Heart left ventricle (tissue), 16 donors: ENCODE data around the gene SLC5A4. TPM values are rescaled to one million over a fixed set of nuclear protein-coding genes. Genes with fewer than 3 reads are reported as not detected.

Experiments used
- ATAC-seq, 4 donors: fragments of 200-7000 bp; cut with Tn5 transposase; one replicate each; pipeline ENCODE4 v1.9.1; 2020 to 2022; ENCODE audit warnings: moderate library complexity in 4 of 4, mild to moderate bottlenecking in 3 of 4, moderate number of reproducible peaks in 1 of 4
- DNase-seq, 5 donors: peaks; one replicate each; pipeline ENCODE4 v3.0.0-alpha.2; 2020
- H3K27ac ChIP-seq, 12 donors: fragments of 200-600 bp; sonication (generic) in 4 of 12; one replicate each; pipeline versions ENCODE4 v1.5.0 to v1.8.0; 2016 to 2022; ENCODE audit warnings: mild to moderate bottlenecking in 2 of 12
- H3K27me3 ChIP-seq, 9 donors: fragments of 200-600 bp; sonication (generic) in 2 of 9; one replicate each; pipeline versions ENCODE4 v1.5.1 to v1.8.0; 2016 to 2022; ENCODE audit warnings: mild to moderate bottlenecking in 3 of 9
- H3K36me3 ChIP-seq, 9 donors: fragments of 200-600 bp; sonication (generic) in 2 of 9; one replicate each; pipeline versions ENCODE4 v1.5.0 to v1.8.0; 2018 to 2022; ENCODE audit warnings: mild to moderate bottlenecking in 2 of 9
- H3K4me1 ChIP-seq, 12 donors: fragments of 200-600 bp; sonication (generic) in 4 of 12; one replicate each; pipeline versions ENCODE4 v1.5.0 to v1.8.0; 2016 to 2022; ENCODE audit warnings: mild to moderate bottlenecking in 3 of 12
- H3K4me3 ChIP-seq, 12 donors: fragments of 200-600 bp; sonication (generic) in 4 of 12; one replicate each; pipeline versions ENCODE4 v1.5.0 to v1.8.0; 2017 to 2022; ENCODE audit warnings: mild to moderate bottlenecking in 9 of 12, moderate library complexity in 4 of 12
- H3K9me3 ChIP-seq, 12 donors: fragments of 200-600 bp; sonication (generic) in 4 of 12; one replicate each; pipeline versions ENCODE4 v1.5.0 to v1.8.0; 2016 to 2022; ENCODE audit warnings: mild to moderate bottlenecking in 1 of 12
- POLR2A ChIP-seq, 2 donors: fragments of 450-650 bp; IDR thresholded peaks; one replicate each; pipeline ENCODE4 v1.6.1; 2017; ENCODE audit warnings: antibody characterized with exemption in 2 of 2, mild to moderate bottlenecking in 2 of 2, moderate library complexity in 2 of 2
- WGBS, 4 donors: extraction: QIAGEN DNeasy Blood & Tissue Kit in 2 of 4; methylation state at CpG; one replicate each; pipeline versions ENCODE4 v1.1.5 to v1.1.7; 2013 to 2018; 5-methylcytosine and 5-hydroxymethylcytosine counted together
- intact Hi-C, 10 donors: fragments of 100-400 bp; cut with DNase I; formaldehyde crosslinking; loops; one replicate each; pipeline versions ENCODE4 v1.11.1 to v1.14.2; 2022
- polyA plus RNA-seq, 2 donors: library from polyadenylated mRNA; stranded (reverse); fragments of 200-250 nt; gene quantifications; one replicate each; pipeline ENCODE4 v1.2.3, GENCODE V29; 2013
- total RNA-seq, 9 donors: library from RNA; depleted of rRNA in 2 of 9; stranded (reverse); fragments of >200 nt in 2 of 9; fragmentation: NEBNext Ultra II Directional in 3 of 9; extraction: Animal tissue kit (Norgen Biotek cat#: 25700) in 3 of 9; gene quantifications; one replicate each; pipeline versions ENCODE4 v1.1.0 to v1.2.4, GENCODE V29; 2016 to 2023
- TF ChIP-seq, protein P1 (sequence below), 12 donors: fragments of 200-600 bp; sonication (generic) in 4 of 12; IDR thresholded peaks; one replicate each; pipeline versions ENCODE4 v1.5.0 to v1.8.0; 2018 to 2022; ENCODE audit warnings: antibody characterized with exemption in 12 of 12, mild to moderate bottlenecking in 5 of 12
- donor health status: ischemic (EF 13 %, LVEDD 7.1; RV severe dilation, severe dysfunction).
- donor health status: healthy with polysubstance abuse.
- donor health status: DM: no; HTN: yes; CAD: no.
- donor health status: DM: no; HTN: no; CAD: no.
- donor health status: ischemic (EF 25% LVEDD 6.9; RV normal size, moderate dysfunction).
- donor health status: ischemic (EF 25% LVEDD 5.7; RV mildly dilated, moderate dysfunction).
- donor health status: healthy.
- donor health status: DM: yes; HTN: yes; CAD: no.
- donor health status: ischemic (EF 35%, LVEDD 5.7; RV mildly dilated, moderate dysfunction).
- donor health status: nonischemic (EF 11% LVEDD 7.7; RV severe dilation, severe dysfunction).
- donor health status: DM: yes; HTN: yes; CAD: no.
- donor health status: PGD.
- donor health status: ischemic (EF 29% LVEDD 5.4; RV normal size, mild dysfunction).
- donor health status: nonischemic (EF 23%, LVEDD 6.1; RV moderate dilation, normal function).

SLC5A4 gene
- total and polyA plus RNA-seq, 11 donors = 0.12 to 1.3 (median 0.28) TPM; not detected in 2

- intact Hi-C loops = no loop called here
- 84 to 89% (median 87%) methylated on average over 10 of the region's 10 CpGs for WGBS, 4 donors
- TF ChIP-seq, protein P1, sequence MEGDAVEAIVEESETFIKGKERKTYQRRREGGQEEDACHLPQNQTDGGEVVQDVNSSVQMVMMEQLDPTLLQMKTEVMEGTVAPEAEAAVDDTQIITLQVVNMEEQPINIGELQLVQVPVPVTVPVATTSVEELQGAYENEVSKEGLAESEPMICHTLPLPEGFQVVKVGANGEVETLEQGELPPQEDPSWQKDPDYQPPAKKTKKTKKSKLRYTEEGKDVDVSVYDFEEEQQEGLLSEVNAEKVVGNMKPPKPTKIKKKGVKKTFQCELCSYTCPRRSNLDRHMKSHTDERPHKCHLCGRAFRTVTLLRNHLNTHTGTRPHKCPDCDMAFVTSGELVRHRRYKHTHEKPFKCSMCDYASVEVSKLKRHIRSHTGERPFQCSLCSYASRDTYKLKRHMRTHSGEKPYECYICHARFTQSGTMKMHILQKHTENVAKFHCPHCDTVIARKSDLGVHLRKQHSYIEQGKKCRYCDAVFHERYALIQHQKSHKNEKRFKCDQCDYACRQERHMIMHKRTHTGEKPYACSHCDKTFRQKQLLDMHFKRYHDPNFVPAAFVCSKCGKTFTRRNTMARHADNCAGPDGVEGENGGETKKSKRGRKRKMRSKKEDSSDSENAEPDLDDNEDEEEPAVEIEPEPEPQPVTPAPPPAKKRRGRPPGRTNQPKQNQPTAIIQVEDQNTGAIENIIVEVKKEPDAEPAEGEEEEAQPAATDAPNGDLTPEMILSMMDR (IDR thresholded peaks at IDR 0.05) = no peak
- TF ChIP-seq POLR2A (IDR thresholded peaks at IDR 0.05) = no peak
- ATAC-seq (no peak), DNase-seq (no peak)
- H3K27ac ChIP-seq = no peak overlapping the region
- peaks cover 0 to 7% (median 0%) of the 10 kb centered on the region in 9 donors for H3K27me3 ChIP-seq
- no peak overlapping the region for H3K4me3 ChIP-seq
- H3K4me1 ChIP-seq = no peaks in the 10 kb centered on the region
- no peaks in the 10 kb centered on the region for H3K9me3 ChIP-seq
- H3K36me3 ChIP-seq = no peaks in the 10 kb centered on the region
These were observed 38.2 kb downstream of the SLC5A4 start for GRCh38 chr22:32216911-32217310.

DNA sequence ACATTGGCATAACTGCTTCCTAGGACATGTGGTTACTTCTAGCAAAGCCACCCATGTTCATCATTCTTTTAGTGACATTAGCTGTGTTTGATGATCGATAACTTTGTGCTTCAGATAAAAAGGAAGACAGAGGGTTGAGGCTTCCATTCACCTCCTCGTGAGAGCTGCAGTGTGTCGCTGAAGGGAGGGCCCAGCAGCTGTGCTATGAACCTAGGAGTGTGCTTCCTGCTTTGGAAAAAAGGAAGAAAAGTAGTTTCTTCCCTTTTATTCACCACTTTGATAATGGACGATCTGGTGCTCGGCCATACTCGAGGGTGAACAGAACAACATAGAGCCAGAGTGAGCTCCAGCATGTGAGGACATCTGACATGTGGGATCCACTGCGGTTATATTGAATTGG is 44.1 kb downstream of the SLC5A4 start:
- H3K4me1 ChIP-seq = peaks cover 0 to 4% (median 0%) of the 10 kb centered on the region in 12 donors
- H3K36me3 ChIP-seq = no peaks in the 10 kb centered on the region
- 52 to 75% (median 64%) methylated on average over 7 of the region's 7 CpGs for WGBS, 4 donors
- H3K27ac ChIP-seq = no peak overlapping the region
- H3K27me3 ChIP-seq = peaks cover 0 to 6% (median 0%) of the 10 kb centered on the region in 9 donors
- ATAC-seq (no peak), DNase-seq (no peak)
- no peak overlapping the region for H3K4me3 ChIP-seq
- H3K9me3 ChIP-seq = no peaks in the 10 kb centered on the region
- intact Hi-C loops = no loop called here
- TF ChIP-seq, protein P1 (IDR thresholded peaks at IDR 0.05) = no peak
- no peak for TF ChIP-seq POLR2A (IDR thresholded peaks at IDR 0.05)

DNA sequence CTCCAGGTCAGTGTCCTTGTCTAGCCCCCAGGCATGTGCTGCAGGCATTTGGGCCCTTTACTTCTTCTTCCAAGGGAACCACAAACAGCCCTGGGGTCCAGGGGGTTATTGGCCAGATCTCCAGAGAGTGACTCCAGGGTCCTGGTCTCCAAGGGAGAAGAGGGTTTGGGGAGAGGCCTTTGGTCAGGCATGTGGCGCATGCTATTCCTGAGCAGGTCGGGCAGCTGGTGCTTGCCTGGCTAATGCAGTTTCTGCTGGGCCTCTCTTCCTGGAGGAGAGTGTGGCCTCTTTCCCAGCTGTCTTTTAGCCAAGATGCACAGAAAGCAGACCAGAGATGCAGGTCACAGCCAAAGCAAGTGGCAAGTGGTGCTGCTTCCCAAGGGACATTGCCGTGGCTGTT is 46.5 kb downstream of the SLC5A4 start:
- Histone ChIP-seq H3K4me3 (no peak overlapping the region), H3K27ac (no peak overlapping the region), H3K27me3 (peaks cover 0 to 10% (median 5%) of the 10 kb centered on the region in 9 donors), H3K4me1 (peaks cover 0 to 7% (median 0%) of the 10 kb centered on the region in 12 donors), H3K9me3 (no peaks in the 10 kb centered on the region), H3K36me3 (no peaks in the 10 kb centered on the region)
- ATAC-seq (no peak), DNase-seq (no peak)
- TF ChIP-seq, protein P1 (IDR thresholded peaks at IDR 0.05) = no peak
- TF ChIP-seq POLR2A (IDR thresholded peaks at IDR 0.05) = no peak
- intact Hi-C loops = loop anchor here in 8 of 10 donors (5.0 to 10.0 kb wide), 4 partner anchors 106 to 236 kb away; no protein-coding TSS in a partner anchor
- 81 to 94% (median 86%) methylated on average over 1 to 3 of the region's 3 CpGs for WGBS, 4 donors

DNA sequence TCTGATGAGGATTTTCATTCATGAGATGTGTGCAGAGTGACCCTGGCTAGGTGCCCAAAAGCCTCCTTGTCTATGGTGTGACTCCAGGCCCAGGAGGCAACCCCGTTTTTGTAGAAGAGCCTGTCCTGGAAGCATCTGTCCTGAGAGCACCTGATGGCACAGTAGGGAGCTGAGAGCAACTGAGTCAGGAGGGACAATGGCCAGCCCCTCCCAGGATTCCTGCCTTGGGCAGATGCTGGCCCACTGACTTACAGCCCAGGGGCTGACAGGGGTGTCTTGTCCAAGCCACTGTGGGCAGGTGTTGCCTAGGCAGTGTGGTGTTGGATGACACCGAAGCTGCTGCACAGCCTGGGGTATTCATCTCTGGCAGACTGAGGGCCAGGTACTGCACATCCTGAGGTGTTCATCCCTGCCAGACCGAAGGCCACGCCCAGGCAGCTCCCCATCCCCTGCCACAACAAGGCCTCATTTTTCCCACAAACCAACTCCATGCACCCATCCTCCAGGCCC is 47.1 kb downstream of the SLC5A4 start:
- 79 to 90% (median 88%) methylated on average over 4 of the region's 4 CpGs for WGBS, 4 donors
- ATAC-seq (no peak), DNase-seq (no peak)
- Histone ChIP-seq H3K4me3 (no peak overlapping the region), H3K9me3 (no peaks in the 10 kb centered on the region), H3K27me3 (peaks cover 0 to 17% (median 11%) of the 10 kb centered on the region in 9 donors), H3K4me1 (peaks cover 0 to 14% (median 0%) of the 10 kb centered on the region in 12 donors), H3K27ac (no peak overlapping the region), H3K36me3 (no peaks in the 10 kb centered on the region)
- intact Hi-C loops = loop anchor here in 8 of 10 donors (5.0 to 10.0 kb wide), 4 partner anchors 106 to 236 kb away; no protein-coding TSS in a partner anchor
- no peak for TF ChIP-seq POLR2A (IDR thresholded peaks at IDR 0.05)
